Parietal lobe (tissue), 1 donor: Measurements from ENCODE around the gene GSTM1. TPM values are rescaled to one million over a fixed set of nuclear protein-coding genes. Genes with fewer than 3 reads are reported as not detected.

ENCODE experiments used
- total RNA-seq: library from RNA; depleted of rRNA; stranded (reverse); fragments of >200 nt; gene quantifications from one replicate; pipeline ENCODE4 v1.2.3, GENCODE V29; 2014

The GSTM1 gene
- total RNA-seq = 10.3 TPM

DNA sequence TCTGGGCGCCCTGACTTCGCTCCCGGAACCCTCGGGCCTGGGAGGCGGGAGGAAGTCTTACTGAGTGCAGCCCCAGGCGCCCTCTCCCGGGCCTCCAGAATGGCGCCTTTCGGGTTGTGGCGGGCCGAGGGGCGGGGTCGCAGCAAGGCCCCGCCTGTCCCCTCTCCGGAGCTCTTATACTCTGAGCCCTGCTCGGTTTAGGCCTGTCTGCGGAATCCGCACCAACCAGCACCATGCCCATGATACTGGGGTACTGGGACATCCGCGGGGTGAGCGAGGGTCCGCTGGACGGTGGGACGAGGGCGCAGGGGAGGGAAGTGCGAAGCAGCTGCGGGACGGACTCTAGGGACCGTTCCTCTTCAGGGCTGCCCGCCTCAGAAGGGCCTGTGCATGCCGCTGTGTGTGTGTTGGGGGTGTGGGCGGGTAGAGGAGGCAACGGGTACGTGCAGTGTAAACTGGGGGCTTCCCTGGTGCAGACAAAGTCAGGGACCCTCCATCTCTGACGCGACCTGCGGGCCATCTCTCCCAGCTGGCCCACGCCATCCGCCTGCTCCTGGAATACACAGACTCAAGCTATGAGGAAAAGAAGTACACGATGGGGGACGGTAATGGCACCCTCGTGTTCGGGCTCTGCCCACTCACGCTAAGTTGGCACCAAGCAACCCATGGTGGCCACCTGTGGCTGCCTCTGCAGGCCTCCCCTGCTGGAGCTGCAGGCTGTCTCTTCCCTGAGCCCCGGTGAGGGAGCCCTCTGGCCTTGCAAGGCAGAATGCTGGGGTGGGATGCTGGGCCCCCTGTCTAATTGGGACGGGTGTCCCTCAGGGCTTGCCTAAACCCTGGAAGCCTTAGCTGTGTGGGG, at the start of gene GSTM1:
TSS of gene GSTM1 (plus strand) at position 177 of the 859 bp plus-strand sequence. CDS start at position 234, 57 bp downstream.

DNA sequence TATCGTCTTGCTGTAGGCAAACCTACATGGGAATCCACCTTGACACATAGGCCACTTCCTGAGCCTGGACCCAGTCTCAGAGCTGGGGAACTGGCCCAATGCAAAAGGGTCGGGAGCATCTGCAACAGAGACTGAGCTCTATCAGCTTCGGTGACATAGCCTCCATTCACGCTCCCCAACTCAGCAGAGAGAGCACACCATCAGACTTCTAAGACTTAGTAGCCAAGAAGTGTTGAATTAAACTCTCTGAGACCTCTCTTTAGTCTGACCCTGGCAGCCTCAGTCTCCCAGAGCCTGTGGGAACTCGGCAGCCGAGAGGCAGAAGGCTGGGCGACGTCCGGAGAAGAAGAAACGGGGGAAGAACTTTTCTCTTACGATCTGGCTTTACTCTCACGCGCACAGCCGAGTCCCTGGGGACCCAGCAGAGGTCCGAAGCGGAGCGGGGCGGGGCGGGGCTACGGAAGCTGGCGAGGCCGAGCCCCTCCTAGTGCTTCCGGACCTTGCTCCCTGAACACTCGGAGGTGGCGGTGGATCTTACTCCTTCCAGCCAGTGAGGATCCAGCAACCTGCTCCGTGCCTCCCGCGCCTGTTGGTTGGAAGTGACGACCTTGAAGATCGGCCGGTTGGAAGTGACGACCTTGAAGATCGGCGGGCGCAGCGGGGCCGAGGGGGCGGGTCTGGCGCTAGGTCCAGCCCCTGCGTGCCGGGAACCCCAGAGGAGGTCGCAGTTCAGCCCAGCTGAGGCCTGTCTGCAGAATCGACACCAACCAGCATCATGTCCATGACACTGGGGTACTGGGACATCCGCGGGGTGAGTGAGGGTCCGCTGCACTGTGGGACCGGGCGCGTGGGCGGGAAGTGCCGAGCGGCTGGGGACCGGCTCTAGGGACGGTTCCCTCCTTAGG, 31.8 kb upstream of the GSTM1 start, which contains the start of gene GSTM4:
TSS of gene GSTM4 (plus strand) at position 485 of the 905 bp plus-strand sequence. CDS start at position 776, 291 bp downstream.

DNA sequence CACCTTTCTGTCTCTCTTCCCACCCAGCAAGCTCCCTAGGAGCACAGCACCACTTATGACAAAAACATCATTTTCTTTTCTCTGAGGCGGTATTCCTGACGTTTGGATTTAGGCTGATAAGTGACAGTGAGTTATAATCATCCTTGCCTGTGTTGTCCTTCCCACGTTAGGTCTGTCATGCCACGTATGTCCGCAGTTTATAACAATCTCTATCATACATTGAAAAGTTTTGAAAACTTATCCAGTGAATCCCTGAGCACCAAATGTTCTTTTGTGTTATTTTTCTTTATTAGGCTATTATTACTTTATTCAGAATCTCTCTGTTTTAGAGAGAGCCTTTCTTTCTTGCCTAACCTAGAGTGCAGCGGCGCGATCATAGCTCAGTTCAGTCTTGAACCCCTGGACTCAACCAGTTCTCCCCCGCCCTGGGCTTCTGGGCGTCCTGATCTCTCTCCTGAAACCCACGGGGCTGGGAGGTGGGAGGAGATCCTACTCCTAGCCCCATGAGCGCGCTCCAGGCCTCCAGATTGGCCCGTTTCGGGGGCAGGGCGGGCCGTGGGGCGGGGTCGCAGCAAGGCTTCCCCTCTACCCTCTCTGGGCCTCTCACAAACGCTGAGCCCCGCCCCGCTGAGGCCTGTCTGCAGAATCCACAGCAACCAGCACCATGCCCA, 20.0 kb upstream of the GSTM1 start, which contains the start of gene GSTM2:
TSS of gene GSTM2 (plus strand) at position 606 of the 671 bp plus-strand sequence. CDS start at position 665, 59 bp downstream.

DNA sequence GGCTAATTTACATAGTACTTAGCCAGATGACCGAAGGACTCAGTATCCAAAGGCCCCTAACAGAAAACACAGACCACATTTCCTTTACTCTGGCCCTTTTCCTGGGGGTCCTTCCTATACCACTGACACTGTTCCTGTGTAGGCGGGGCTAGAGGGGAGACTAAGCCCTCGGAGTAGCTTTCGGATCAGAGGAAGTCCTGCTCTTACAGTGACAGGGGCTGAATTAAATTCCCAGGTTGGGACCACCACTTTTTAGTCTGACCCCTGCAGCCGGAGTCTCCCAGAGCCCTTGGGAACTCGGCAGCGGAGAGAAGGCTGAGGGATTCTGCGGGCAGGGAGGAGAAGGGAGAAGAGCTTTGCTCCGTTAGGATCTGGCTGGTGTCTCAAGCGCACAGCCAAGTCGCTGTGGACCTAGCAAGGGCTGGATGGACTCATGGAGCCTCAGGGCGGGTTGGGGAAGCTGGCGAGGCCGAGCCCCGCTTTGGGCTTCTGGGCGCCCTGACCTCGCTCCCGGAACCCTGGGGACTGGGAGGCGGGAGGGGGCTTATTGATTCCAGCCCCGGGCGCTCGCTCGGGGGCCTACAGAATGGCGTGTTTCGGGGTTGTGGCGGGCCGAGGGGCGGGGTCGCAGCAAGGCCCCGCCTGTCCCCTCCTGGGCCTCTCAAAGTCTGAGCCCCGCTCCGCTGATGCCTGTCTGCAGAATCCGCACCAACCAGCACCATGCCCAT, 24.1 kb downstream of the GSTM1 start, which contains the start of gene GSTM5:
TSS of gene GSTM5 (plus strand) at position 659 of the 728 bp plus-strand sequence. CDS start at position 721, 62 bp downstream.

DNA sequence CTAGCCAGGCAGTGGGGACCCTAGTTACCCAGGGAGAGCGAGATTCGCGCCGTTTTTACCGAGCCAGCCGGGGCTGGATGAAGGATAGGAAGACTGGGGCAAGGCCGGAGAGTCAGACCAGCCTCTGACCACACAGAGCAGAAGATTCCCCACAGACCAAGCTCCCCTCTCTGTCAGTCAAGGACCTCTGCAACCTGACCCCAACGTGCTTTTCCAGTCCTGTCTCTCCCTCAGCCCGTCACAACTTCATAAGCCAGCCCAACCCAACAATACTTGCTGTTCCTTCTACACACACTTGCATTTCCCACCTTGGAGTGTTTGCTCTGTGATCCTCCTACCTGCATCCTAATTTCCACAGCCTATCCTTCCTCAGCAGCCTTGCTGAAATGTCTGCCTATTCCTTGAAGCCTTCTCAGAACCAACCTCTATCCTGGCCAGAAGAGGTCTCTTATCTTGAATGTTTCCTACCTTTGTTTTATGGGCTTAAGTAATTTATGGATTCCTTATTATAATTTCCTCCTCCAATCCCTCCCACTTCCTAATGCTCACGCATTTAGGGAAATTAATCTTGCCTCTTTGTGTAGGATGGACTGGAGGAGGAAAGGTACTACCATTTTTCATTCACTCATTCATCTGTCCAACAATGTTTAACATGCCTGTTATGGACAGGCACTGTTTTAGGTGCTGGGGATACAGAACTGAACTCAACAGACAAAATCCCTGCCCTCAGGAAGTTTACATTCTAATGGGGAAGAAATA, 53.2 kb downstream of the GSTM1 start, which contains the start of gene GSTM3:
TSS of gene GSTM3 (minus strand) at position 424 of the 759 bp plus-strand sequence. CDS start 751 bp downstream, outside the sequence.

Other genes with a start within 250 kb of the GSTM1 start
- gene SYPL2, start 221.3 kb upstream of the GSTM1 start, total RNA-seq = not detected
- gene ATXN7L2, start 203.9 kb upstream of the GSTM1 start, total RNA-seq = 9.4 TPM
- 7.5 TPM for gene CYB561D1, start 193.7 kb upstream of the GSTM1 start, total RNA-seq
- 13.1 TPM for gene AMIGO1, start 178.1 kb upstream of the GSTM1 start, total RNA-seq
- gene GPR61, start 147.9 kb upstream of the GSTM1 start, total RNA-seq = 5.9 TPM
- gene GNAI3, start 139.2 kb upstream of the GSTM1 start, total RNA-seq = 16.6 TPM
- not detected for gene GNAT2, start 68.2 kb upstream of the GSTM1 start, total RNA-seq
- gene AMPD2, start 68.0 kb upstream of the GSTM1 start, total RNA-seq = 82.0 TPM
- 6.6 TPM for gene GSTM4, start 31.7 kb upstream of the GSTM1 start, total RNA-seq
- gene GSTM2, start 19.8 kb upstream of the GSTM1 start, total RNA-seq = 34.4 TPM
- gene GSTM5, start 24.4 kb downstream of the GSTM1 start, total RNA-seq = 4.7 TPM
- gene GSTM3, start 53.2 kb downstream of the GSTM1 start, total RNA-seq = 55.7 TPM
- not detected for gene EPS8L3, start 76.1 kb downstream of the GSTM1 start, total RNA-seq
- 3.8 TPM for gene CSF1, start 223.0 kb downstream of the GSTM1 start, total RNA-seq